ENCODE data around the gene TRIM27. TPM values are rescaled to one million over a fixed set of nuclear protein-coding genes. Genes with fewer than 3 reads are reported as not detected.
A peak's percentile ranks its signal among the peaks of the same experiment; 100 is the strongest.

TRIM27 gene
- total and polyA plus RNA-seq, 10 donors: 45.2 to 92.0 (median 64.3) TPM

GRCh38 chr6:28943557-28944411 lies 20.0 kb upstream of the TRIM27 start:
- peak; percentile 88 for DNase-seq
- H3K4me1 ChIP-seq: peaks cover 7 to 65% (median 38%) of the 10 kb centered on the region in 6 donors
- H3K27ac ChIP-seq: peak overlapping the region; percentile 61 to 86 (median 81)
- H3K36me3 ChIP-seq: no peaks in the 10 kb centered on the region
- TF ChIP-seq POLR2A (IDR thresholded peaks at IDR 0.05): no peak
- no peak for TF ChIP-seq CTCF (IDR thresholded peaks at IDR 0.05 in 8 of 11, conservative IDR thresholded peaks at IDR 0.05 in 3 of 11)
- peak in 1 of 3 donors; percentile 30 for TF ChIP-seq POLR2AphosphoS5 (IDR thresholded peaks at IDR 0.05)
- H3K4me3 ChIP-seq: peak overlapping the region; percentile 32 to 73 (median 50)
- H3K27me3 ChIP-seq (replicated peaks in 1 of 7): no peaks in the 10 kb centered on the region
- intact Hi-C loops (cut with DNase I; ENCODE audit: low total_unique reads): no loop called here
- H3K9me3 ChIP-seq: no peaks in the 10 kb centered on the region
- WGBS, 5 donors: 4 to 10% (median 6%) methylated on average over 33 of the region's 33 CpGs

- intact Hi-C loops (cut with DNase I; ENCODE audit: low total_unique reads): no loop called here
- 49 to 57% (median 53%) methylated on average over 6 of the region's 6 CpGs for WGBS, 5 donors
- Histone ChIP-seq H3K4me3 (peak overlapping the region in 7 of 8 donors; percentile 45 to 73 (median 53)), H3K27ac (peak overlapping the region in 2 of 8 donors; percentile 81 to 86), H3K9me3 (no peaks in the 10 kb centered on the region), H3K36me3 (no peaks in the 10 kb centered on the region), H3K4me1 (peaks cover 7 to 65% (median 38%) of the 10 kb centered on the region in 6 donors), H3K27me3 (replicated peaks in 1 of 7) (no peaks in the 10 kb centered on the region)
- TF ChIP-seq CTCF (IDR thresholded peaks at IDR 0.05 in 8 of 11, conservative IDR thresholded peaks at IDR 0.05 in 3 of 11) (no peak), POLR2A (IDR thresholded peaks at IDR 0.05) (no peak), POLR2AphosphoS5 (IDR thresholded peaks at IDR 0.05) (no peak)
- DNase-seq: no peak
Measured at GRCh38 chr6:28943223-28943556, 19.4 kb upstream of the TRIM27 start.

GRCh38 chr6:28941684-28942448 lies 18.1 kb upstream of the TRIM27 start:
- H3K27ac ChIP-seq: peak overlapping the region; percentile 73 to 90 (median 88)
- H3K27me3 ChIP-seq (replicated peaks in 1 of 7): no peaks in the 10 kb centered on the region
- WGBS, 5 donors: 13 to 19% (median 15%) methylated on average over 13 of the region's 13 CpGs
- intact Hi-C loops (cut with DNase I; ENCODE audit: low total_unique reads): no loop called here
- no peak for DNase-seq
- H3K9me3 ChIP-seq: no peaks in the 10 kb centered on the region
- H3K4me1 ChIP-seq: peaks cover 7 to 65% (median 38%) of the 10 kb centered on the region in 6 donors
- no peaks in the 10 kb centered on the region for H3K36me3 ChIP-seq
- TF ChIP-seq CTCF (IDR thresholded peaks at IDR 0.05 in 8 of 11, conservative IDR thresholded peaks at IDR 0.05 in 3 of 11) (no peak), POLR2A (IDR thresholded peaks at IDR 0.05) (no peak), POLR2AphosphoS5 (IDR thresholded peaks at IDR 0.05) (no peak)
- H3K4me3 ChIP-seq: peak overlapping the region; percentile 34 to 71 (median 52)
